ENCODE data around the gene TLE7. TPM values are rescaled to one million over a fixed set of nuclear protein-coding genes. Genes with fewer than 3 reads are reported as not detected.

TLE7 gene
- total RNA-seq, 2 experiments from 2014 or later, result not detected

DNA sequence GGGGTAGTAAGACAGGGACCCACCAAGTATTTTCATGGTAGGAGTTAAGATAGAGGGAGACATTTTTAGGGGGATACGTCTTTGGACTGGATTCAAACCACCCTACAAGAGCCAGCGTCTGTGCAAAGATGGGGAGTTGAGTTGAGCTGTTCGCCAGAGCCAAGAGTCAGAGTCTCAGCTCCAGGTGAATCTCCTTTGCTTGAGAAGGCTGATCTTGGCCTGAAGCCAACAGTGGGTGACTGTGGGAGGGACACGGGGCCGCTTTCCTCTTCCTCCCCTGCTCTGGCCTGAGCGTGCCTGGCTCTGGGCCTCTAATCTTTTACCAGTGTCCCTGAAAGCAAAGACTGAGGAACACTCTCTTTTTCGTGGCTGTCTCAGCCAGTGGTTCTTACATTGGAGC lies 5.4 kb downstream of the TLE7 start:
- H3K4me3 ChIP-seq (ENCODE audit: low read depth, low read length, poor library complexity, severe bottlenecking), result no peak overlapping the region
- no peaks in the 10 kb centered on the region for H3K36me3 ChIP-seq (ENCODE audit: insufficient read depth, low read length)
- H3K9me3 ChIP-seq (ENCODE audit: low read length), result no peaks in the 10 kb centered on the region
- no peaks in the 10 kb centered on the region for H3K4me1 ChIP-seq (ENCODE audit: insufficient read depth, low read length, poor library complexity, severe bottlenecking)
- H2AFZ ChIP-seq (ENCODE audit: low read length), result no peak overlapping the region
- ChIA-PET CTCF (ENCODE audit: unreplicated experiment) (no interaction called here), POLR2A (no interaction called here)
- intact Hi-C loops (cut with micrococcal nuclease; ENCODE audit: unreplicated experiment), result no loop called here
- H3K27ac ChIP-seq (ENCODE audit: low read depth, low read length, poor library complexity, severe bottlenecking), result no peak overlapping the region
- no peaks in the 10 kb centered on the region for H3K79me2 ChIP-seq (ENCODE audit: insufficient read depth, low read depth, low read length)
- H3K9me2 ChIP-seq (ENCODE audit: insufficient read depth, low read length), result no peaks in the 10 kb centered on the region
- no peak for DNase-seq (ENCODE audit: low spot score)
- H4K20me1 ChIP-seq (ENCODE audit: insufficient read depth, low read length), result no peaks in the 10 kb centered on the region
- no peak for TF ChIP-seq EZH2phosphoT487 (IDR thresholded peaks at IDR 0.05; ENCODE audit: borderline replicate concordance, low read depth, low read length)
- TF ChIP-seq, protein P1, sequence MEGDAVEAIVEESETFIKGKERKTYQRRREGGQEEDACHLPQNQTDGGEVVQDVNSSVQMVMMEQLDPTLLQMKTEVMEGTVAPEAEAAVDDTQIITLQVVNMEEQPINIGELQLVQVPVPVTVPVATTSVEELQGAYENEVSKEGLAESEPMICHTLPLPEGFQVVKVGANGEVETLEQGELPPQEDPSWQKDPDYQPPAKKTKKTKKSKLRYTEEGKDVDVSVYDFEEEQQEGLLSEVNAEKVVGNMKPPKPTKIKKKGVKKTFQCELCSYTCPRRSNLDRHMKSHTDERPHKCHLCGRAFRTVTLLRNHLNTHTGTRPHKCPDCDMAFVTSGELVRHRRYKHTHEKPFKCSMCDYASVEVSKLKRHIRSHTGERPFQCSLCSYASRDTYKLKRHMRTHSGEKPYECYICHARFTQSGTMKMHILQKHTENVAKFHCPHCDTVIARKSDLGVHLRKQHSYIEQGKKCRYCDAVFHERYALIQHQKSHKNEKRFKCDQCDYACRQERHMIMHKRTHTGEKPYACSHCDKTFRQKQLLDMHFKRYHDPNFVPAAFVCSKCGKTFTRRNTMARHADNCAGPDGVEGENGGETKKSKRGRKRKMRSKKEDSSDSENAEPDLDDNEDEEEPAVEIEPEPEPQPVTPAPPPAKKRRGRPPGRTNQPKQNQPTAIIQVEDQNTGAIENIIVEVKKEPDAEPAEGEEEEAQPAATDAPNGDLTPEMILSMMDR (conservative IDR thresholded peaks at IDR 0.05; ENCODE audit: low read length), result no peak
- H3K4me2 ChIP-seq (ENCODE audit: low read length), result no peak overlapping the region
- no TSS peak for BruUV-seq (replicated peaks)

- Histone ChIP-seq H3K36me3 (ENCODE audit: insufficient read depth, low read length) (no peaks in the 10 kb centered on the region), H3K4me3 (ENCODE audit: low read depth, low read length, poor library complexity, severe bottlenecking) (no peak overlapping the region), H2AFZ (ENCODE audit: low read length) (no peak overlapping the region), H3K79me2 (ENCODE audit: insufficient read depth, low read depth, low read length) (no peaks in the 10 kb centered on the region), H3K4me1 (ENCODE audit: insufficient read depth, low read length, poor library complexity, severe bottlenecking) (no peaks in the 10 kb centered on the region), H3K9me2 (ENCODE audit: insufficient read depth, low read length) (no peaks in the 10 kb centered on the region), H3K4me2 (ENCODE audit: low read length) (no peak overlapping the region), H3K27ac (ENCODE audit: low read depth, low read length, poor library complexity, severe bottlenecking) (no peak overlapping the region), H4K20me1 (ENCODE audit: insufficient read depth, low read length) (no peaks in the 10 kb centered on the region), H3K9me3 (ENCODE audit: low read length) (peaks cover 7% of the 10 kb centered on the region; the same call in 1 of the 2 replicates)
- POLR2A ChIA-PET, result no interaction called here
- intact Hi-C loops (cut with micrococcal nuclease; ENCODE audit: unreplicated experiment), result no loop called here
- BruUV-seq (replicated peaks), result no TSS peak
- CTCF ChIA-PET (ENCODE audit: unreplicated experiment), result interaction anchor here (0.6 kb wide), 1 partner anchor 157 kb away, joined by 4 read pairs; no protein-coding TSS in a partner anchor
- TF ChIP-seq, protein P1 (conservative IDR thresholded peaks at IDR 0.05; ENCODE audit: low read length), result no peak
- no peak for TF ChIP-seq EZH2phosphoT487 (IDR thresholded peaks at IDR 0.05; ENCODE audit: borderline replicate concordance, low read depth, low read length)
- DNase-seq (ENCODE audit: low spot score), result no peak
These were observed 8.9 kb downstream of the TLE7 start for GRCh38 chr16:71432906-71433305.

DNA sequence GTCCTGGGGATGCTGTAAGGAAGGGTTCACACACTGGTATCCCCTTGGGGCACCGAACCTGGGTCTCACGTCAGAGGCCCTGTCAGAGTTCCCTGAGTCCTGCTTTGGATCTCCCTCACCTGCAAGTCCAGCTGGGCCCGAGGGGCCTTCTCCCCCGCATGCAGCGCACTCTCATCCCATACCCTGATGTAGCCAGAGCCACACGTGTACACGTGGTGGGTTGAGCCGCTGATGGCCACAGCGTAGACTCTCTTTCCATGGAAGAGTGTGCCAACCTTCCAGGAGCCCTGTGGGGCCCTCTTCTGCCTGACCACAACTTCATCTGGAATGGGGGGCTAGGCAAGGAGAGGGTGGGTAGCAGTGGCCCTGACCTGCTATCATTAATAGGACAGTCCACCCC lies 9.9 kb downstream of the TLE7 start:
- Histone ChIP-seq H3K27ac (ENCODE audit: low read depth, low read length, poor library complexity, severe bottlenecking) (no peak overlapping the region), H3K79me2 (ENCODE audit: insufficient read depth, low read depth, low read length) (no peaks in the 10 kb centered on the region), H3K4me2 (ENCODE audit: low read length) (no peak overlapping the region), H2AFZ (ENCODE audit: low read length) (no peak overlapping the region), H3K9me3 (ENCODE audit: low read length) (peaks cover 7% of the 10 kb centered on the region; the same call in 1 of the 2 replicates), H3K4me1 (ENCODE audit: insufficient read depth, low read length, poor library complexity, severe bottlenecking) (no peaks in the 10 kb centered on the region), H3K36me3 (ENCODE audit: insufficient read depth, low read length) (no peaks in the 10 kb centered on the region), H4K20me1 (ENCODE audit: insufficient read depth, low read length) (no peaks in the 10 kb centered on the region), H3K9me2 (ENCODE audit: insufficient read depth, low read length) (no peaks in the 10 kb centered on the region), H3K4me3 (ENCODE audit: low read depth, low read length, poor library complexity, severe bottlenecking) (no peak overlapping the region)
- POLR2A ChIA-PET, result interaction anchor here (0.6 kb wide), 1 partner anchor 698 kb away, joined by 3 read pairs; no protein-coding TSS in a partner anchor
- intact Hi-C loops (cut with micrococcal nuclease; ENCODE audit: unreplicated experiment), result no loop called here
- no peak for DNase-seq (ENCODE audit: low spot score)
- BruUV-seq (replicated peaks), result no TSS peak
- TF ChIP-seq, protein P1 (conservative IDR thresholded peaks at IDR 0.05; ENCODE audit: low read length), result no peak
- no peak for TF ChIP-seq EZH2phosphoT487 (IDR thresholded peaks at IDR 0.05; ENCODE audit: borderline replicate concordance, low read depth, low read length)
- CTCF ChIA-PET (ENCODE audit: unreplicated experiment), result no interaction called here

Data from OCI-LY7 (cell line).